SK-N-SH treated with all-trans-retinoic acid at 6 μM for 48 hours (cell line): ENCODE results near the gene EFNA1.

Source experiments
- ARNTL ChIP-seq: fragments of 450-650 bp; formaldehyde crosslinking; IDR thresholded peaks from 2 replicates; pipeline ENCODE4 v1.5.0; 2020; ENCODE audit warnings: low read depth, mild to moderate bottlenecking, moderate library complexity, borderline replicate concordance
- CSDC2 ChIP-seq: fragments of 250-450 bp; sonication (Bioruptor Pico); IDR thresholded peaks from 2 replicates; pipeline ENCODE4 v1.5.0; 2020; ENCODE audit warnings: mild to moderate bottlenecking, moderate library complexity
- ISL1 ChIP-seq: fragments of 250-450 bp; sonication (Bioruptor Pico); IDR thresholded peaks from 2 replicates; pipeline ENCODE4 v2.1.2; 2022; ENCODE audit warnings: mild to moderate bottlenecking, moderate library complexity
- RARB ChIP-seq: fragments of 250-450 bp; sonication (Bioruptor Pico); IDR thresholded peaks from 2 replicates; pipeline ENCODE4 v1.8.0; 2021; ENCODE audit warnings: mild to moderate bottlenecking, moderate library complexity
- ZFP3 ChIP-seq: fragments of 250-450 bp; sonication (Bioruptor Pico); IDR thresholded peaks from 2 replicates; pipeline ENCODE4 v1.5.0; 2020; ENCODE audit warnings: mild to moderate bottlenecking, moderate library complexity
- ZFP30 ChIP-seq: fragments of 450-650 bp; formaldehyde crosslinking; IDR thresholded peaks from 2 replicates; pipeline ENCODE4 v1.5.0; 2022; ENCODE audit warnings: mild to moderate bottlenecking, moderate library complexity
- ZNF565 ChIP-seq: fragments of 450-650 bp; formaldehyde crosslinking; conservative IDR thresholded peaks from 2 replicates; pipeline ENCODE4 v1.5.0; 2020; ENCODE audit warnings: low read depth, mild to moderate bottlenecking, moderate library complexity
- ZNF8 ChIP-seq: fragments of 450-650 bp; formaldehyde crosslinking; IDR thresholded peaks from 2 replicates; pipeline ENCODE4 v1.5.0; 2020; ENCODE audit warnings: mild to moderate bottlenecking, moderate library complexity
- TF ChIP-seq, protein P1 (sequence below): fragments of 250-450 bp; sonication (Bioruptor Pico); IDR thresholded peaks from 2 replicates; pipeline ENCODE4 v1.8.0; 2020; ENCODE audit warnings: mild to moderate bottlenecking, moderate library complexity, borderline replicate concordance

DNA sequence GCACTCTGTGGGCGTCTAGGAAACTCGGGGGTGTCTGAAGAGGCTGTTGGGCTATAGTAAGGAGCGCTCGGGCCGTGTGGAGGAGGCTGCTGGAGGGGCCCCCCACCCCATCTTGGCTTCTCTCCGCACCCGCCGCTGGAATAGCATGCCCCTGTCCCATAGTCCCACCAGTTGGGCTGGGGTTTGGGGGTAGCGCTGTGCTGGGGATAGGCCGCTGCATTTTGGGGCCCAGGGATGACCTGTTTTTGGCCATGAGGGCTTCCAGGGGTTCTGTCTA, 48.5 kb upstream of the EFNA1 start:
- TF ChIP-seq ZFP3 (CRISPR knock-in tag) = no peak
- TF ChIP-seq ZNF8 (CRISPR knock-in tag) = no peak
- TF ChIP-seq ZFP30 (CRISPR knock-in tag) = no peak
- TF ChIP-seq ARNTL (CRISPR knock-in tag) = no peak
- no peak for TF ChIP-seq RARB (CRISPR knock-in tag)
- TF ChIP-seq ZNF565 (CRISPR knock-in tag) = no peak
- TF ChIP-seq CSDC2 (CRISPR knock-in tag) = no peak
- TF ChIP-seq ISL1 (CRISPR knock-in tag) = no peak
- TF ChIP-seq, protein P1, sequence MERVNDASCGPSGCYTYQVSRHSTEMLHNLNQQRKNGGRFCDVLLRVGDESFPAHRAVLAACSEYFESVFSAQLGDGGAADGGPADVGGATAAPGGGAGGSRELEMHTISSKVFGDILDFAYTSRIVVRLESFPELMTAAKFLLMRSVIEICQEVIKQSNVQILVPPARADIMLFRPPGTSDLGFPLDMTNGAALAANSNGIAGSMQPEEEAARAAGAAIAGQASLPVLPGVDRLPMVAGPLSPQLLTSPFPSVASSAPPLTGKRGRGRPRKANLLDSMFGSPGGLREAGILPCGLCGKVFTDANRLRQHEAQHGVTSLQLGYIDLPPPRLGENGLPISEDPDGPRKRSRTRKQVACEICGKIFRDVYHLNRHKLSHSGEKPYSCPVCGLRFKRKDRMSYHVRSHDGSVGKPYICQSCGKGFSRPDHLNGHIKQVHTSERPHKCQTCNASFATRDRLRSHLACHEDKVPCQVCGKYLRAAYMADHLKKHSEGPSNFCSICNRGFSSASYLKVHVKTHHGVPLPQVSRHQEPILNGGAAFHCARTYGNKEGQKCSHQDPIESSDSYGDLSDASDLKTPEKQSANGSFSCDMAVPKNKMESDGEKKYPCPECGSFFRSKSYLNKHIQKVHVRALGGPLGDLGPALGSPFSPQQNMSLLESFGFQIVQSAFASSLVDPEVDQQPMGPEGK (CRISPR knock-in tag) = no peak
